ENCODE data around the gene FANCI. TPM values are rescaled to one million over a fixed set of nuclear protein-coding genes. Genes with fewer than 3 reads are reported as not detected.

FANCI gene
- total and polyA plus RNA-seq, 2 of the 13 experiments (the other 11 are each of a cell fraction or from before 2014, with no cell fraction given) = 15.7 to 68.8 TPM

DNA sequence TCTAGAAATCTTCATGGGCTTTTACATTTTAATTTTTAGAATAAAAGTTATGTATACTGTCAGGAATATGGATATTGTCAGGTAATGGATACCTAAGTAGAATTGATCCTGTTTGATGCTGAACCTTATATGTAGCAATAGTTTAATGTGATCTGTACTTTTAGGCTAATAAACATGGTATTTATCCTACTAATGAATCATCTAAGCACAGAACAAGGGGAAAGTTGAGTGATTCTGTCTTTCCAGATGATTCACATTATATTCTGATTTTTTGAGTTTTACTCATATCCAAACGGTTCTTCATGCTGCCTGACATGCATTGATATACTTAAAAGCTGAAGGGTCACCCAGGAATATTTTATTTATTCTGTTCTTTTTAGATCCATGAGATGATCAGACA is 34.5 kb downstream of the FANCI start:
- Histone ChIP-seq H3K27me3 (ENCODE audit: control insufficient read depth in 1 of 2, insufficient read depth in 2 of 2, low read length in 2 of 2) (no peaks in the 10 kb centered on the region), H3K36me3 (replicated peaks in 1 of 2; ENCODE audit: control insufficient read depth in 1 of 2, insufficient read depth in 2 of 2, low read length in 2 of 2) (peaks cover 1 to 38% of the 10 kb centered on the region in 2 experiments; a peak in 2 of 5 replicates), H3K27ac (ENCODE audit: extremely low read length, insufficient read depth, low read length) (no peak overlapping the region), H3K4me1 (ENCODE audit: insufficient read depth, low read length) (no peaks in the 10 kb centered on the region), H3K4me3 (replicated peaks in 1 of 3; ENCODE audit: insufficient read depth in 1 of 3, low read depth in 2 of 3, low read length in 3 of 3) (no peak overlapping the region), H4K20me1 (ENCODE audit: insufficient read depth, low read length) (no peaks in the 10 kb centered on the region), H3K4me2 (ENCODE audit: low read depth, low read length) (no peak overlapping the region), H2AFZ (ENCODE audit: low read length) (no peak overlapping the region), H3K9ac (ENCODE audit: insufficient read depth, low read depth, low read length) (no peak overlapping the region), H3K9me3 (ENCODE audit: low read length) (no peaks in the 10 kb centered on the region), H3K79me2 (ENCODE audit: insufficient read depth, low read length) (no peaks in the 10 kb centered on the region)
- ATAC-seq (no peak), FAIRE-seq (no peak), DNase-seq (ENCODE audit: low spot score) (no peak)
- BruUV-seq (replicated peaks) = no TSS peak
- intact Hi-C loops (cut with micrococcal nuclease; ENCODE audit: unreplicated experiment) (no loop called here), in situ Hi-C loops (cut with HindIII; ENCODE audit: extremely low pct_ligation_motif_present, low pct_unique_long_range_greater_than_20kb) (no loop called here)
- TF ChIP-seq ZNF275 (CRISPR knock-in tag; IDR thresholded peaks at IDR 0.05; ENCODE audit: borderline replicate concordance) (no peak), PCBP1 (IDR thresholded peaks at IDR 0.05; ENCODE audit: borderline replicate concordance, low read depth, low read length) (no peak), MAFF (IDR thresholded peaks at IDR 0.05; ENCODE audit: low read depth, low read length) (no peak), ZNF138 (CRISPR knock-in tag; IDR thresholded peaks at IDR 0.05; ENCODE audit: low read depth) (no peak), RNF2 (conservative IDR thresholded peaks at IDR 0.05; ENCODE audit: low read depth) (no peak)
- TF ChIP-seq, protein P1, sequence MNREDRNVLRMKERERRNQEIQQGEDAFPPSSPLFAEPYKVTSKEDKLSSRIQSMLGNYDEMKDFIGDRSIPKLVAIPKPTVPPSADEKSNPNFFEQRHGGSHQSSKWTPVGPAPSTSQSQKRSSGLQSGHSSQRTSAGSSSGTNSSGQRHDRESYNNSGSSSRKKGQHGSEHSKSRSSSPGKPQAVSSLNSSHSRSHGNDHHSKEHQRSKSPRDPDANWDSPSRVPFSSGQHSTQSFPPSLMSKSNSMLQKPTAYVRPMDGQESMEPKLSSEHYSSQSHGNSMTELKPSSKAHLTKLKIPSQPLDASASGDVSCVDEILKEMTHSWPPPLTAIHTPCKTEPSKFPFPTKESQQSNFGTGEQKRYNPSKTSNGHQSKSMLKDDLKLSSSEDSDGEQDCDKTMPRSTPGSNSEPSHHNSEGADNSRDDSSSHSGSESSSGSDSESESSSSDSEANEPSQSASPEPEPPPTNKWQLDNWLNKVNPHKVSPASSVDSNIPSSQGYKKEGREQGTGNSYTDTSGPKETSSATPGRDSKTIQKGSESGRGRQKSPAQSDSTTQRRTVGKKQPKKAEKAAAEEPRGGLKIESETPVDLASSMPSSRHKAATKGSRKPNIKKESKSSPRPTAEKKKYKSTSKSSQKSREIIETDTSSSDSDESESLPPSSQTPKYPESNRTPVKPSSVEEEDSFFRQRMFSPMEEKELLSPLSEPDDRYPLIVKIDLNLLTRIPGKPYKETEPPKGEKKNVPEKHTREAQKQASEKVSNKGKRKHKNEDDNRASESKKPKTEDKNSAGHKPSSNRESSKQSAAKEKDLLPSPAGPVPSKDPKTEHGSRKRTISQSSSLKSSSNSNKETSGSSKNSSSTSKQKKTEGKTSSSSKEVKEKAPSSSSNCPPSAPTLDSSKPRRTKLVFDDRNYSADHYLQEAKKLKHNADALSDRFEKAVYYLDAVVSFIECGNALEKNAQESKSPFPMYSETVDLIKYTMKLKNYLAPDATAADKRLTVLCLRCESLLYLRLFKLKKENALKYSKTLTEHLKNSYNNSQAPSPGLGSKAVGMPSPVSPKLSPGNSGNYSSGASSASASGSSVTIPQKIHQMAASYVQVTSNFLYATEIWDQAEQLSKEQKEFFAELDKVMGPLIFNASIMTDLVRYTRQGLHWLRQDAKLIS (CRISPR knock-in tag; IDR thresholded peaks at IDR 0.05) = no peak
- TF ChIP-seq, protein P2, sequence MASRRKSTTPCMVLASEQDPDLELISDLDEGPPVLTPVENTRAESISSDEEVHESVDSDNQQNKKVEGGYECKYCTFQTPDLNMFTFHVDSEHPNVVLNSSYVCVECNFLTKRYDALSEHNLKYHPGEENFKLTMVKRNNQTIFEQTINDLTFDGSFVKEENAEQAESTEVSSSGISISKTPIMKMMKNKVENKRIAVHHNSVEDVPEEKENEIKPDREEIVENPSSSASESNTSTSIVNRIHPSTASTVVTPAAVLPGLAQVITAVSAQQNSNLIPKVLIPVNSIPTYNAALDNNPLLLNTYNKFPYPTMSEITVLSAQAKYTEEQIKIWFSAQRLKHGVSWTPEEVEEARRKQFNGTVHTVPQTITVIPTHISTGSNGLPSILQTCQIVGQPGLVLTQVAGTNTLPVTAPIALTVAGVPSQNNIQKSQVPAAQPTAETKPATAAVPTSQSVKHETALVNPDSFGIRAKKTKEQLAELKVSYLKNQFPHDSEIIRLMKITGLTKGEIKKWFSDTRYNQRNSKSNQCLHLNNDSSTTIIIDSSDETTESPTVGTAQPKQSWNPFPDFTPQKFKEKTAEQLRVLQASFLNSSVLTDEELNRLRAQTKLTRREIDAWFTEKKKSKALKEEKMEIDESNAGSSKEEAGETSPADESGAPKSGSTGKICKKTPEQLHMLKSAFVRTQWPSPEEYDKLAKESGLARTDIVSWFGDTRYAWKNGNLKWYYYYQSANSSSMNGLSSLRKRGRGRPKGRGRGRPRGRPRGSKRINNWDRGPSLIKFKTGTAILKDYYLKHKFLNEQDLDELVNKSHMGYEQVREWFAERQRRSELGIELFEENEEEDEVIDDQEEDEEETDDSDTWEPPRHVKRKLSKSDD (CRISPR knock-in tag; IDR thresholded peaks at IDR 0.05; ENCODE audit: low read depth) = no peak
- ChIA-PET POLR2A (no interaction called here), CTCF (ENCODE audit: low intra/inter-chr PET ratio, low total read pairs) (no interaction called here)
- WGBS (ENCODE audit: low lambda C conversion rate) = 100% methylated on average over 1 of the region's 1 CpG

Data from HepG2 (cell line).